KMS-11 (cell line): ENCODE data around the gene PRR13.
A peak's percentile ranks its signal among the peaks of the same experiment; 100 is the strongest.

ENCODE experiments used
- H2AFZ ChIP-seq: fragments of 200-600 bp; sonication (generic); 2 replicates; pipeline ENCODE4 v1.6.1; 2016; ENCODE audit warnings: antibody characterized with exemption, mixed run types, low read depth
- H3K27ac ChIP-seq: fragments of 200-600 bp; sonication (generic); 2 replicates; pipeline ENCODE4 v1.6.1; 2016; ENCODE audit warnings: mild to moderate bottlenecking, mixed run types
- H3K27me3 ChIP-seq: fragments of 200-600 bp; sonication (generic); 2 replicates; pipeline ENCODE4 v1.6.1; 2017; ENCODE audit warnings: mild to moderate bottlenecking, low read depth, mixed run types, moderate library complexity; ENCODE audit not compliant: insufficient read depth
- H3K36me3 ChIP-seq: fragments of 200-600 bp; sonication (generic); 2 replicates; pipeline ENCODE4 v1.6.1; 2017; ENCODE audit warnings: mild to moderate bottlenecking, mixed run types; ENCODE audit not compliant: insufficient read depth
- H3K4me1 ChIP-seq: fragments of 200-600 bp; sonication (generic); 2 replicates; pipeline ENCODE4 v1.6.1; 2016; ENCODE audit warnings: mild to moderate bottlenecking, low read depth, mixed run types; ENCODE audit not compliant: poor library complexity, severe bottlenecking
- H3K4me2 ChIP-seq: fragments of 200-600 bp; sonication (generic); 2 replicates; pipeline ENCODE4 v1.7.0; 2016; ENCODE audit warnings: mild to moderate bottlenecking, mixed run types
- H3K4me3 ChIP-seq: fragments of 200-600 bp; sonication (generic); IDR thresholded peaks from 2 replicates; pipeline ENCODE4 v1.6.1; 2017; ENCODE audit warnings: low read depth, low read length, mixed read lengths; ENCODE audit not compliant: insufficient read depth
- H3K79me2 ChIP-seq: fragments of 200-600 bp; sonication (generic); 2 replicates; pipeline ENCODE4 v1.6.1; 2016; ENCODE audit warnings: low read depth, mixed run types; ENCODE audit not compliant: insufficient read depth
- H3K9ac ChIP-seq: fragments of 200-600 bp; sonication (generic); 2 replicates; pipeline ENCODE4 v1.6.1; 2016; ENCODE audit warnings: mild to moderate bottlenecking, mixed run types
- H4K20me1 ChIP-seq: fragments of 200-600 bp; sonication (generic); 2 replicates; pipeline ENCODE4 v1.6.1; 2016; ENCODE audit warnings: mild to moderate bottlenecking, mixed run types; ENCODE audit not compliant: insufficient read depth
- TF ChIP-seq, protein P1 (sequence below): fragments of 200-600 bp; sonication (generic); conservative IDR thresholded peaks from 2 replicates; pipeline ENCODE4 v1.6.1; 2017; ENCODE audit warnings: low read depth, mild to moderate bottlenecking, antibody characterized with exemption, low read length, moderate library complexity, mixed read lengths

The PRR13 gene

DNA sequence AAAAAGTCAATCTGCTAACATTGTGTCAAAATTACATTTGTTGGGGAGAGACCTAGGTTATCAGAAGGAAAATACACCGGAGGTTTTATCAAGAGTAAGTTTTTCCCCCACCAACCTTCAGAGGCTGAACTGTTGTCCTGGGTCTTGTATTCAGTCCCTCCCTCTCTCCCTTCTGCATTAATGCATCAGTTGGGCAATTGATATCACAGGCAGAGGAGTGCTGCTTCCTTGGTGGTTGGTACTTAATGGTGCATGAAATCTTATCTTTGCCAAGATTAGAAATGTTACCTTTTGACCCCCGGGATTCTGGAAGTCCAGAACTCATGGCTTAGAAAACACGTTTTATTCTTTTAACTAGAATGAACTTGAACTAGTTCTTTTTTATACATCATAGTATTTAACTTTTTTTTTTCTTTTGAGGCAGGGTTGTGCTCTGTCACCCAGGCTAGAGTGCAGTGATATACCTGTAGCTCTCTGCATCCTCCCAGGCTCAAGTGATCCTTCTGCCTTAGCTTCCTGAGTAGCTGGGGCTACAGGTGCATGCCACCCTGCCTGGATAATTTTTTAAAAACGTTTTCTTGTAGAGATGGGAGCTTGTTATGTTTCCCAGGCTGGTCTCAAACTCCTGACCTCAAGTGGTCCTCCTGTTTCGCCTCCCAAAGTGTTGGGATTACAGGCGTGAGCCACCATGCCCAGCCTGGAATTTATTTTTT is 15.3 kb downstream of the PRR13 start:
- Histone ChIP-seq H3K27ac (peak overlapping the region; percentile 13; the same call in 1 of the 2 replicates), H3K4me1 (peaks cover 86% of the 10 kb centered on the region), H3K27me3 (no peaks in the 10 kb centered on the region)

DNA sequence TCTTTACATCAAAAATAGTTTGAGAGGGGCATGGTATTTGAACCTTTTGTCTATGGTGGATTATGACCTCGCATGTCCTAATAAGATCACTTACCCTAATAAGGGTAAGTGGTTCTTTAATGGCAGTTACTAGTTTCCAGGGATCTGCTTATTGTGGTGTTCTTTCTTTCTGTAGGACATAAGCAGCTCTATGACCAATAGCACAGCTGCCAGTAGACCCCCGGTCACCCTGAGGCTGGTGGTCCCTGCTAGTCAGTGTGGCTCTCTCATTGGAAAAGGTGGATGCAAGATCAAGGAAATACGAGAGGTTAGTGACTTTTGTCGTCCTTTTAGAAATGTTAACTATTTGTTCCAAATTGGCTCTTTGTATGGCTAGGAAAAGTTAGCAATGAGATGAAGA is 17.6 kb downstream of the PRR13 start:
- Histone ChIP-seq H3K9ac (no peak overlapping the region), H2AFZ (no peak overlapping the region), H3K79me2 (peaks cover 100% of the 10 kb centered on the region), H3K27me3 (no peaks in the 10 kb centered on the region), H3K4me3 (no peak overlapping the region), H3K36me3 (peaks cover 96% of the 10 kb centered on the region), H3K27ac (peak overlapping the region; percentile 37; the same call in 1 of the 2 replicates), H3K4me2 (peak overlapping the region; percentile 93), H3K4me1 (peaks cover 100% of the 10 kb centered on the region), H4K20me1 (peaks cover 78% of the 10 kb centered on the region)
- TF ChIP-seq, protein P1, sequence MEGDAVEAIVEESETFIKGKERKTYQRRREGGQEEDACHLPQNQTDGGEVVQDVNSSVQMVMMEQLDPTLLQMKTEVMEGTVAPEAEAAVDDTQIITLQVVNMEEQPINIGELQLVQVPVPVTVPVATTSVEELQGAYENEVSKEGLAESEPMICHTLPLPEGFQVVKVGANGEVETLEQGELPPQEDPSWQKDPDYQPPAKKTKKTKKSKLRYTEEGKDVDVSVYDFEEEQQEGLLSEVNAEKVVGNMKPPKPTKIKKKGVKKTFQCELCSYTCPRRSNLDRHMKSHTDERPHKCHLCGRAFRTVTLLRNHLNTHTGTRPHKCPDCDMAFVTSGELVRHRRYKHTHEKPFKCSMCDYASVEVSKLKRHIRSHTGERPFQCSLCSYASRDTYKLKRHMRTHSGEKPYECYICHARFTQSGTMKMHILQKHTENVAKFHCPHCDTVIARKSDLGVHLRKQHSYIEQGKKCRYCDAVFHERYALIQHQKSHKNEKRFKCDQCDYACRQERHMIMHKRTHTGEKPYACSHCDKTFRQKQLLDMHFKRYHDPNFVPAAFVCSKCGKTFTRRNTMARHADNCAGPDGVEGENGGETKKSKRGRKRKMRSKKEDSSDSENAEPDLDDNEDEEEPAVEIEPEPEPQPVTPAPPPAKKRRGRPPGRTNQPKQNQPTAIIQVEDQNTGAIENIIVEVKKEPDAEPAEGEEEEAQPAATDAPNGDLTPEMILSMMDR = no peak

More for the DNA sequence above, 15.3 kb downstream of the PRR13 start:
- Histone ChIP-seq H3K9ac (no peak overlapping the region), H3K4me2 (peak overlapping the region; percentile 93; the same call in 1 of the 2 replicates), H4K20me1 (peaks cover 71% of the 10 kb centered on the region), H3K4me3 (no peak overlapping the region), H2AFZ (no peak overlapping the region), H3K36me3 (peaks cover 80% of the 10 kb centered on the region), H3K79me2 (peaks cover 97% of the 10 kb centered on the region)
- TF ChIP-seq, protein P1 = no peak

DNA sequence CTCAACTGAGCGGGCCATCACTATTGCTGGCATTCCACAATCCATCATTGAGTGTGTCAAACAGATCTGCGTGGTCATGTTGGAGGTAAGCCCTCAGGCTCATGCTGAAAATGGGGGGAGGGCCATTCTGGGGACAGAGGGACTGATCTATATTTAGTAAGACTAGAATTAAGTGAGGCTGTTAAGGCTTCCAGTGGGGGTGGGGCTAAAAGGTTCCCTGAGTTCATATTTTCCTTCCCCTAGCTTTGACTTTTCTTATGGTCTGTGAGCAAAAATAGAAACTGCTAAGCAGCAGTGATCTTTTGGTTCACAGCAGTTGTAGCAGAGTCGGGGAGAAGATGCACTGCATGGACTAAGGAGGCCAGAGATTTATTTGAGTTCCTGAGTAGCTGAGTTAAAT is 19.5 kb downstream of the PRR13 start:
- H3K36me3 ChIP-seq = peaks cover 96% of the 10 kb centered on the region
- TF ChIP-seq, protein P1 = no peak
- H3K27me3 ChIP-seq = no peaks in the 10 kb centered on the region
- peaks cover 69% of the 10 kb centered on the region for H4K20me1 ChIP-seq
- no peak overlapping the region for H3K4me3 ChIP-seq
- H3K4me2 ChIP-seq = peak overlapping the region; percentile 93
- no peak overlapping the region for H2AFZ ChIP-seq
- peaks cover 99% of the 10 kb centered on the region for H3K79me2 ChIP-seq
- peak overlapping the region; percentile 37 for H3K27ac ChIP-seq
- H3K4me1 ChIP-seq = peaks cover 100% of the 10 kb centered on the region
- peak overlapping the region; percentile 11; the same call in 1 of the 2 replicates for H3K9ac ChIP-seq

DNA sequence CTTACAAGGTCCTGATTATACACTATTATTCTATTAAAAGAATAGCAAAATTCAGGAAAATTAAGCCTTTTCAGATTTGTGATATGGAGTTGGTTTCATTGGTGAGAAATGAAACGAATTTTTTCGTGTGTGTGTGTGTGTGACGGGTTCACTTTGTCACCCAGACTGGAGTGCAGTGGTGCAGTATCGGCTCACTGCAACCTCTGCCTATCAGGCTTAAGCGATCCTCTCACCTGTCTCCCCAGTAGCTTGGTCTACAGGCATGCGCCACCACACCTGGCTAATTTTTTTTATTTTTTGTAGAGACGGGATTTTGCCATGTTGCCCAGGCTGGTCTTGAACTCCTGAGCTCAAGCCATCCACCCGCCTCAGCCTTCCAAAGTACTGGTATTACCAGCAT is 20.1 kb downstream of the PRR13 start:
- H3K4me3 ChIP-seq = no peak overlapping the region
- H4K20me1 ChIP-seq = peaks cover 73% of the 10 kb centered on the region
- peaks cover 96% of the 10 kb centered on the region for H3K36me3 ChIP-seq
- TF ChIP-seq, protein P1 = no peak
- no peak overlapping the region for H2AFZ ChIP-seq
- no peaks in the 10 kb centered on the region for H3K27me3 ChIP-seq
- peaks cover 99% of the 10 kb centered on the region for H3K79me2 ChIP-seq
- H3K27ac ChIP-seq = peak overlapping the region; percentile 37
- H3K4me1 ChIP-seq = peaks cover 100% of the 10 kb centered on the region
- no peak overlapping the region; the same call in 1 of the 2 replicates for H3K9ac ChIP-seq
- peak overlapping the region; percentile 93 for H3K4me2 ChIP-seq
